GM19193 (cell line): Measurements from ENCODE around the gene RHOC.
A peak's percentile ranks its signal among the peaks of the same experiment; 100 is the strongest.

ENCODE experiments used
- POLR2A ChIP-seq: IDR thresholded peaks from 4 replicates; pipeline ENCODE4 v1.6.1; 2011; ENCODE audit not compliant: insufficient read depth, insufficient read length; ENCODE audit errors: extremely low read depth

Gene RHOC

GRCh38 chr1:112706505-112707220 lies at the start of gene RHOC:
TSS of gene RHOC (minus strand) at chr1:112707127. CDS start at chr1:112703799, 3,328 bp downstream.
- peak; percentile 61 for TF ChIP-seq POLR2A

DNA sequence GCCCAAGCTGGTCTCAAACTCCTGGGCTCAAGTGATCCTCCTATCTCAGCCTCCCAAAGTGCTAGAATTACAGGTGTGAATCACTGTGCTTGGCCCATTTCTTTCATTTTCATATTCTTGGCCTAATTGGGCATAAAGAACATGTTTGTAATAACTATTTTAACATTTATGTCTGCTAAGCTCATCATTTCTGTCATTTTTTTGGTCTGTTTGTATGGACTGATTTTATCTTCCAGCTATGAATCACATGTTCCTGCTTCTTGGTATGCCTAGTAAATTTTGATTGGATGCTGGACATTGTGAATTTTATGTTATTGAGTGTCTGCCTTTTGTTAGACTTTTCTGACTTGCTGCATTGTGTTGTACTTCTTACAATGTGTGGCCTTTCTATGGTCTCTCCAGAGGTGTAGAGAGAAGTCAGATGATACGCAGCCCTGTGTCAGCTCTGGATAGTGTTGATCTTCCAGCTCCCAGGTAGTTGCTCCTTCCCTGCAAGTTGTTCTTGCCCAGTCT lies 47.2 kb upstream of the RHOC start:
- TF ChIP-seq POLR2A = no peak

- no peak for TF ChIP-seq POLR2A
These were observed 41.5 kb upstream of the RHOC start for GRCh38 chr1:112748396-112748795.

DNA sequence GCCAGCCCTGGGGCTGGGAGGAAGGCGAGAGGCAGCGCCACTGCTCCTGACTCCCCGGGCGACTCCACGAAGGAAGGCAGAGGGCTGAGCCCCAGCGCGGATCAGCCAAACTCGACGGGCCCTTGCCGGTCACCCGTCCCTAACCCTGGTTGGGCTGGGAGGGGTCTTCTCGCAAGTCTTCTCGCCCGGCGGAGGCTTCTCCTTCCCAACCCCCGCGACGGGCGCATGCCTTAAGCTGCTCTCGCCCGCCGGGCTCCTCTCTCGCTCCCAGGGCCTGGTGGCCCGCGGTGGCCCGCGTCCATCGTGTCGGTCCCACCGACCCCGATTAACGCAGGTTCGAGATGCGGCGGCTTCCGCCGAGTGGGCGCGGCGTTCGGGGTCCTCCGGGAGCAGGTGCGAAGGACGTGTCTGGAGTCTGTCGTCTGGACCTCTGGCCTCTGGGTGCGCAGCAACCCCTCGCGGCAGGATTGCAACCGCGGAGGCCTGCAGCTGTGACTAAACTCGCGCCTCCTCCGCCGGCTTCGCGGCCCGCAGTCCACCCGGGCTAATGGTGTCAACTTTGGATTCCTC lies 37.2 kb upstream of the RHOC start:
- no peak for TF ChIP-seq POLR2A

DNA sequence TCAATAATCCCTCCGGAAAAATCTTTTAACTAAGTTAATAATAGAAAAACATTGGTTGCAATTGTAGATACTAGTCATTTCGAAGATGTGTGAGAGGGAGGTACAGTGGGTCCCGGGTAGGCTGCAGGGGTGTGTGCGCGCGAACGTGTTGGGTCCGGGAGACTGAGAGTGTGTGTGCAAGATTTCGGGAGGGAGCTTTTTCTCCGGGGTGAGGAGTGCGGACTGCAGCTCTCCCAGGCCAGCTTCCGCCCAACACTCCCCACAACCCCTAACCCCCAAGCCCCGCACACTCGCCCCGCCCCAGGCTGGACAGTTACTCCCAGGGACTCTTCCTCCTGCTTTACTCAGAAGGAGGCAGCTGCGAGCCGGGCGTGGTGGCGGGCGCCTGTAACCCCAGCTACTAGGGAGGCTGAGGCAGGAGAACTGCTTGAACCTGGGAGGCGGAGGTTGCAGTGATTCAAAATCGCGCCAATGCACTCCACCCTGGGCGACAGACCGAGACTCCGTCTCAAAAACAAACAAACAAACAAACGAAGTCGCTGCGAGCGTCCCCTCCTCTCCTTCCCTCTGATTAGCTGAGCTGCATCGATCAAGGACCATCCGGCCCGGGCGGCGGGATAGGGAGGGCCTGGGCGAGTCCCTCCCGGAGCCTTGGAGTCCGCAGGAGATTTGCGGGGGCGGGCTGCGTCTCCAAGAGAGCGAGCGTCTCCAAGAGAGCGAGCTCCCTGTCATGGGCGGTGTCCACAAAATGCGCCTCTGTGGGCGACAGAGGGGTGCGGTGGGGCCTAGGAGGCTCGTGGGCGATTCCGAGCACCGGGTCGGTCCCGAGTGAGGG lies 36.5 kb upstream of the RHOC start:
- TF ChIP-seq POLR2A = no peak

- no peak for TF ChIP-seq POLR2A
These were observed 30.6 kb upstream of the RHOC start for GRCh38 chr1:112737573-112737972.

DNA sequence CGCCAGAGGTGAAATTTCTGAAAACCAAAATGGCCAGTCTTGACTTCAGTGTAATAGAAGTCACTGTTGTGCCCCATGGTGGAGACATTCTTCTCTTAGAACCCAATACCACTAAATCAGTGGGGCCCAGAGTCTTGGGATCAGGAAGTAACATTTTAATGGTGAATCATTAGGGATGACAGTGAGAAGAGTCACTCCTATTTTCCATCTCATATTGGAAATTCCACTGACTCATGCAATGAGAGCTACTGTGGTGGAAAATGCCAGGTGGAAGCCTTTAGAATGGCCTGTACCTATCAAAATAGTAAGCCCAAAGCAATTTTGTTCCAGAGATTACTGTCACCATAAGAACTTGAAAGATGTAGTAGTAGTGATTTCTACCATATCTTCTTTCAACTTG lies 28.8 kb upstream of the RHOC start:
- TF ChIP-seq POLR2A = no peak

DNA sequence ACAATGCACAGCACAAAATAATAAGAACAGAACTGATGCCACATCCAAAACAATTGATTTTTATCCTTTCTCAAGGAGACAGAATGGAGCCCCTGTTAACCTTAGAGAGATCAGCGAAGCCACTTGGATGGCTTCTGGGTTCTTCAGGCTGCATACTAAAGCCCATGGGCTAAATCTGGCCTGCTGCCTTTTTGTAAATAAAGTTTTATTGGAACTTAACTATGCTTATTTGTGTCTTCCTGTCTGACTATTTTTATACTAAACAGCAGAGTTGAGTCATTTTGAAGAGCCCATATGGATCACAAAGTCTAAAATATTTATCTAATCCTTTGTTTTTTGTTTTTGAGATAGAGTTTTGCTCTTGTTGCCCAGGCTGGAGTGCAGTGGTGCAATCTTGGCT lies 24.5 kb upstream of the RHOC start:
- no peak for TF ChIP-seq POLR2A

GRCh38 chr1:112729909-112730308 lies 23.0 kb upstream of the RHOC start:
- TF ChIP-seq POLR2A = no peak

DNA sequence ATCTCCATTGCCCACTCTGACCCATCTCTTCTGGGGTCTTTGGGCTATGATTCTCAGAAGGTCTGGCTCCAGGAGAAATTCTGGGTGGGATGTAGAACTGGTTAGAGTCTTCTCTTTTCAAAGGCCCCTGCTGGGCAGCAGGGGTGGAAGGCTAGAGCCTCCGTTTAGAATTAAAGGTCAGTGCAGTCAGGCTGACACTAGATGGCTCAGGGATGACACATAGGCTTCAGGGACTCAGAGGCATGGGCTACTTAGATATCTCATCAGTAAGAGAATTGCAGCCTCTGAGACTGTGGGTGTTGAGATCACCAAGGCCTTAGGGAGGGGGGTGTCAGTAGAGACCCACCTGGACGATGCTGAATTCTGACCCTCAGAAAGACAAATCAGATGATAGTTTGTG lies 20.8 kb upstream of the RHOC start:
- TF ChIP-seq POLR2A = no peak

DNA sequence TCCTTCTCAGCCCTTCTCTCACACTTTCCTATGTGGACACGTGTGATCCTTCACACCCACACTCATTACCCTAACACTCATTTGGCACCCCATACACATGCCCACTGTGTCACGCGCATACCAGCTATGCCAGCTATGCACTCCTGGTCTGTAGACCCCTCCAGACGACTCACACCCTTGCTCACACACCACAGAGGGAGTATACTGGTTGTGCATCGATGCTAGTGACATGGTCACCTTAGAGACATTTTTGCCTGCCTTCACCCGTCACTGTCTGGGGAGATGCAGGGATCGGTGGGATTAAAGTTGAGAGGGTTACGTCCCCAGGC lies 16.5 kb upstream of the RHOC start:
- TF ChIP-seq POLR2A = no peak

DNA sequence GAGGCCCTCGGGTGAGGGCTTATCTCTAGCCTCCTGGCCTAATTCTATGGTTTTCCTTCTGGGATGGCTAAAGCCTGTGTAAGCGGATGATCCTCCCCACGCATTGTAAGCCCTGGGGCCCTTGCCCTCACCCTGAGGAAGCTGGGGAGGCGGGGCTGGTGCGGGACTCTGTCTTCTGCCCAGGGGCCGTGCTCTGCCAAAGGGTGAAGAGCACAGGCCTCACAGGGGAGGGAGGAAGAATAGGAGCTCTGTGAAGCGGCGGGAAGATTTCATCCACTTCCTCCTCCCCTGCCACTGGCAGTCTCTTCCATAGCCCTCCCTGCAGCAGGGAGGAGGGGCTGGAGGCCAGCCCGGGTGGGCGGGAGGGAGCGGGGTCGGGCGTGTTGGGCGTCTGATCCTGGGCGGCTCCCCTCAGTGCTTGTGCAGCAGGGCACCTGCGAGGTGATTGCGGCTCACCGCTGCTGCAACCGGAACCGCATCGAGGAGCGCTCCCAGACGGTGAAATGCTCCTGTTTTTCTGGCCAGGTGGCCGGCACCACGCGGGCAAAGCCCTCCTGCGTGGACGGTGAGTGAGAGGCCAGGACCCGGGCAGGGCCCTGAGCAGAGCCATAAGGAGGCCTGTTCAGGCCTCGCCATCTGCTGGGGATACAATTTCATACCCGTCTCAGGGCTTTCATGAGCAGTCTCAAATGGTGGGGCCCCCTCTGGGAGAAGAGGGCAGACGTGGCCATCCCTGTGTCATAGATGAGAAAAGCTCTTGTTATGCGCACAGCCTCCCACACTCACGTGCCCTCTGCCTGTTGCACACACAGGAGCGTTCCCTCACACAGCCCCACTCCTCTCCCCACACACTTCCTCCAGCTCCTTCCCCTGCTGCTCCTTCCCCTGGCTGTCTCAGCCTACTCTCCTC lies 15.9 kb upstream of the RHOC start:
- no peak for TF ChIP-seq POLR2A

GRCh38 chr1:112721966-112722524 lies 15.1 kb upstream of the RHOC start:
- no peak for TF ChIP-seq POLR2A

DNA sequence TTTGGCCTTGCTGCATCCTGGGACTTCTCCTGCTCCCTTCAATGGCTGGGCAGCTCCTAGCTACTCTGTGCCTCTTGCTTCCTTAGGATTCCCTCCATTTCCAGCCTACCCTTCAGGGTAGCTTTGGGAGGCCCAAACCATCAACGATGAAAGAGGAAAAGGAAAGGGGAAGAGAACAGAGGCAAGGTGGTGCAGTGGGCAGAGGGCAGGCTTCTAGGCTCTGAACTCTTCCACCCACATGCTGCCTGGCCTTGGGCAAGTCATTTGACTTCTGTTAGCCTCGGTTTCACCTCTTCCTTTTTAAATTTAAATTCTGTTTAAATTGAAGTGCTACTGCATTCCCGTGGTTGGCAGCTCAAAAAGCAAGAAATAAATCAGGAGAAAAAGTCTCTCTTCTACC lies 13.9 kb upstream of the RHOC start:
- TF ChIP-seq POLR2A = no peak
